Panc1 (cell line): ENCODE measurements around the gene THUMPD2. TPM values are rescaled to one million over a fixed set of nuclear protein-coding genes. Genes with fewer than 3 reads are reported as not detected.

ENCODE experiments used
- ATAC-seq: fragments of 200-7000 bp; cut with Tn5 transposase; 2 replicates; pipeline ENCODE4 v1.9.1; 2020; ENCODE audit warnings: mild to moderate bottlenecking, moderate library complexity
- BruUV-seq: library from RNA; stranded (reverse); fragments of 400-500 nt; replicated peaks from 2 replicates; lab custom pipeline; 2021; lab: Mats Ljungman, UMichigan
- CTCF ChIA-PET: fragments of 300-600 bp; sonication (Branson Sonifier 250); formaldehyde crosslinking; loops from one replicate; lab custom pipeline; 2022; ENCODE audit warnings: antibody characterized with exemption; lab: Charles Lee
- POLR2A ChIA-PET: fragments of 300-600 bp; sonication (Branson Sonifier 250); formaldehyde crosslinking; loops from one replicate; lab custom pipeline; 2022; ENCODE audit warnings: antibody characterized with exemption; lab: Charles Lee
- DNase-seq: peaks from one replicate; pipeline ENCODE4 v3.0.0-alpha.2; 2010; ENCODE audit warnings: low read depth, low spot score
- H3K27ac ChIP-seq: 2 replicates; pipeline ENCODE4 v1.5.1; 2011; ENCODE audit warnings: mild to moderate bottlenecking, low read length, inconsistent platforms
- H3K27me3 ChIP-seq: fragments of 200-500 bp; sonication (Bioruptor generic); 2 replicates; pipeline ENCODE4 v1.6.0; 2014; ENCODE audit warnings: low read length, inconsistent platforms; ENCODE audit not compliant: control insufficient read depth, insufficient read depth
- H3K36me3 ChIP-seq: fragments of 200-500 bp; sonication (Bioruptor generic); 2 replicates; pipeline ENCODE4 v1.5.1; 2014; ENCODE audit warnings: inconsistent platforms, mild to moderate bottlenecking, low read length, moderate library complexity; ENCODE audit not compliant: control insufficient read depth, insufficient read depth
- H3K4me1 ChIP-seq: 2 replicates; pipeline ENCODE4 v1.5.1; 2011; ENCODE audit warnings: inconsistent platforms, mild to moderate bottlenecking, low read length, moderate library complexity; ENCODE audit not compliant: control insufficient read depth, insufficient read depth
- H3K4me3 ChIP-seq, 2 experiments: 2 replicates each; pipeline ENCODE4 v1.5.1; 2011 to 2012; ENCODE audit warnings: low read depth in 2 of 2, low read length in 2 of 2, mild to moderate bottlenecking in 2 of 2, inconsistent platforms in 1 of 2, moderate library complexity in 1 of 2
- H3K9me3 ChIP-seq: fragments of 200-500 bp; sonication (Bioruptor generic); 2 replicates; pipeline ENCODE4 v1.5.1; 2014; ENCODE audit warnings: low read depth, mild to moderate bottlenecking, inconsistent platforms, low read length, moderate library complexity; ENCODE audit not compliant: control insufficient read depth, insufficient read depth
- CTCF ChIP-seq: fragments of 450-650 bp; IDR thresholded peaks from 2 replicates; pipeline ENCODE4 v1.5.1; 2017; ENCODE audit warnings: mild to moderate bottlenecking
- POLR2AphosphoS5 ChIP-seq: IDR thresholded peaks from 2 replicates; pipeline ENCODE4 v1.6.1; 2012; ENCODE audit warnings: mild to moderate bottlenecking, low read depth, low read length, moderate library complexity
- SIN3A ChIP-seq: IDR thresholded peaks from 2 replicates; pipeline ENCODE4 v1.6.1; 2012; ENCODE audit warnings: low read depth, mild to moderate bottlenecking, low read length, moderate library complexity, borderline replicate concordance; ENCODE audit not compliant: insufficient read depth
- TCF7L2 ChIP-seq: IDR thresholded peaks from 2 replicates; pipeline ENCODE4 v1.6.1; 2011; ENCODE audit warnings: mild to moderate bottlenecking, low read depth, low read length, inconsistent platforms
- in situ Hi-C: cut with HindIII; loops from 2 replicates; pipeline ENCODE4 v1.10.0; 2016; ENCODE audit warnings: low sequenced_read_pairs, low pct_unique_long_range_greater_than_20kb
- intact Hi-C: fragments of 100-400 bp; cut with micrococcal nuclease; formaldehyde crosslinking; loops from one replicate; pipeline ENCODE4 v1.10.0; 2022; ENCODE audit not compliant: unreplicated experiment
- total RNA-seq: library from RNA; stranded (reverse); gene quantifications from one replicate; pipeline ENCODE4 v1.2.1, GENCODE V29; 2021; ENCODE audit not compliant: unreplicated experiment
- TF ChIP-seq, protein P1 (sequence below), 2 experiments: IDR thresholded peaks; 2 replicates each; pipeline ENCODE4 v1.6.1; 2011 to 2012; ENCODE audit warnings: low read depth in 2 of 2, control low read depth in 1 of 2, low read length in 1 of 2, mild to moderate bottlenecking in 1 of 2, moderate library complexity in 1 of 2; ENCODE audit not compliant: insufficient read depth in 1 of 2

THUMPD2 gene
- total RNA-seq, 1 experiment from 2014 or later: 13.7 TPM

- Histone ChIP-seq H3K36me3 (no peaks in the 10 kb centered on the region), H3K27me3 (no peaks in the 10 kb centered on the region), H3K4me1 (no peaks in the 10 kb centered on the region), H3K9me3 (peaks cover 7% of the 10 kb centered on the region; the same call in 1 of the 2 replicates), H3K4me3 (no peak overlapping the region), H3K27ac (no peak overlapping the region)
- in situ Hi-C loops (no loop called here), intact Hi-C loops (no loop called here)
- ATAC-seq (no peak), DNase-seq (no peak)
- no TSS peak for BruUV-seq
- ChIA-PET CTCF (no interaction called here), POLR2A (no interaction called here)
- TF ChIP-seq POLR2AphosphoS5 (no peak), CTCF (no peak), SIN3A (no peak), TCF7L2 (no peak)
- TF ChIP-seq, protein P1, sequence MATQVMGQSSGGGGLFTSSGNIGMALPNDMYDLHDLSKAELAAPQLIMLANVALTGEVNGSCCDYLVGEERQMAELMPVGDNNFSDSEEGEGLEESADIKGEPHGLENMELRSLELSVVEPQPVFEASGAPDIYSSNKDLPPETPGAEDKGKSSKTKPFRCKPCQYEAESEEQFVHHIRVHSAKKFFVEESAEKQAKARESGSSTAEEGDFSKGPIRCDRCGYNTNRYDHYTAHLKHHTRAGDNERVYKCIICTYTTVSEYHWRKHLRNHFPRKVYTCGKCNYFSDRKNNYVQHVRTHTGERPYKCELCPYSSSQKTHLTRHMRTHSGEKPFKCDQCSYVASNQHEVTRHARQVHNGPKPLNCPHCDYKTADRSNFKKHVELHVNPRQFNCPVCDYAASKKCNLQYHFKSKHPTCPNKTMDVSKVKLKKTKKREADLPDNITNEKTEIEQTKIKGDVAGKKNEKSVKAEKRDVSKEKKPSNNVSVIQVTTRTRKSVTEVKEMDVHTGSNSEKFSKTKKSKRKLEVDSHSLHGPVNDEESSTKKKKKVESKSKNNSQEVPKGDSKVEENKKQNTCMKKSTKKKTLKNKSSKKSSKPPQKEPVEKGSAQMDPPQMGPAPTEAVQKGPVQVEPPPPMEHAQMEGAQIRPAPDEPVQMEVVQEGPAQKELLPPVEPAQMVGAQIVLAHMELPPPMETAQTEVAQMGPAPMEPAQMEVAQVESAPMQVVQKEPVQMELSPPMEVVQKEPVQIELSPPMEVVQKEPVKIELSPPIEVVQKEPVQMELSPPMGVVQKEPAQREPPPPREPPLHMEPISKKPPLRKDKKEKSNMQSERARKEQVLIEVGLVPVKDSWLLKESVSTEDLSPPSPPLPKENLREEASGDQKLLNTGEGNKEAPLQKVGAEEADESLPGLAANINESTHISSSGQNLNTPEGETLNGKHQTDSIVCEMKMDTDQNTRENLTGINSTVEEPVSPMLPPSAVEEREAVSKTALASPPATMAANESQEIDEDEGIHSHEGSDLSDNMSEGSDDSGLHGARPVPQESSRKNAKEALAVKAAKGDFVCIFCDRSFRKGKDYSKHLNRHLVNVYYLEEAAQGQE (IDR thresholded peaks at IDR 0.05; ENCODE audit: insufficient read depth in 1 of 2, low read depth in 2 of 2, low read length in 1 of 2): no peak
Measured at GRCh38 chr2:39805936-39806608, 27.0 kb upstream of the THUMPD2 start.

DNA sequence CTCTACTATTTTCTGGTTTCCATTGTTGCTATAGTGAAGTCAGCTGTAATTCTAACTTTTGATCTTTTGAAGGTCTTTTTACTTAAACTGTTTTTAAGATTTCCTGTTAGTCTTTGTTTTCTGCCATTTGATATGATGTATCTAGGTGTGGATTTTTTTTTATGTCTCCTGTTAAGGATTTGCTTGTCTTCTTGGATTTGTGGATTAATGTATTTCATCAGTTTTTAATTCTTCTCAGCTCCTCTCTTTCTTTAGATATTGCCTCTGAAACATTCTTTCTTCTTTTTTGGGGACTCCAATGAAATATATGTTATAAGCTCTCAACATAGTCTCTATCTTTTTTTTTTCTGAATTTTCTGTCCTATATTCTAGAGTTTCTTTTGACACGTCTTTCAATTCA lies 24.8 kb upstream of the THUMPD2 start:
- intact Hi-C loops: no loop called here
- CTCF ChIA-PET: no interaction called here
- no TSS peak for BruUV-seq

More for the DNA sequence above, 24.8 kb upstream of the THUMPD2 start:
- TF ChIP-seq, protein P1 (IDR thresholded peaks at IDR 0.05; ENCODE audit: insufficient read depth in 1 of 2, low read depth in 2 of 2, low read length in 1 of 2): no peak
- TF ChIP-seq CTCF (no peak), POLR2AphosphoS5 (no peak), SIN3A (no peak), TCF7L2 (no peak)
- Histone ChIP-seq H3K36me3 (no peaks in the 10 kb centered on the region), H3K4me3 (no peak overlapping the region), H3K9me3 (peaks cover 7% of the 10 kb centered on the region; the same call in 1 of the 2 replicates), H3K27me3 (no peaks in the 10 kb centered on the region), H3K4me1 (no peaks in the 10 kb centered on the region), H3K27ac (no peak overlapping the region)
- ATAC-seq (no peak), DNase-seq (no peak)
- POLR2A ChIA-PET: no interaction called here
- in situ Hi-C loops: no loop called here
